B cell (primary cell): ENCODE measurements around the gene CCL26.

ENCODE experiments used
- EZH2 ChIP-seq: IDR thresholded peaks from 2 replicates; pipeline ENCODE4 v1.6.1; 2012; ENCODE audit warnings: borderline replicate concordance, low read depth, mild to moderate bottlenecking, moderate library complexity, low read length; ENCODE audit not compliant: insufficient read depth, poor library complexity, severe bottlenecking
- TF ChIP-seq, protein P1 (sequence below): fragments of 200-600 bp; IDR thresholded peaks from one replicate; pipeline ENCODE4 v1.8.0; 2022; ENCODE audit warnings: antibody characterized with exemption, mild to moderate bottlenecking

DNA sequence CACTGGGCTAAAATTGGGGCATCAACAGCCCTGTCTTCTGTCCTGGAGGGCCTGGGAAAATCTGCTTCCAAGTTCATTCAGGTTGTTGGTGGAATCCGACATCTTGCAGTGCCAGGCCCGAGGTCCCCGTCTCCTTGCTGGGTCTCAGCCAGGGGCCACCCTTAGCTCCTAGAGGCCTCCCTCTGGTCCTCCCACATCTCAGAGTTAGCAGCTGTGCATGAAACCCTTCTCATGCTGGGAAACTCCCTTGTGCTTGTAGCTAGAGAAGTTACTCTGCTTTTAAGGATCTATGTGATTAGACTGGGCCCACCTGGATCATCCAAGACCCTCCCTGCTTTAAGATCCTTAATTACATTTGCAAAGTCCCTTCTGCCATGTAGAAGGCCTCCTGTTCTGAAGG lies 48.6 kb downstream of the CCL26 start:
- TF ChIP-seq, protein P1, sequence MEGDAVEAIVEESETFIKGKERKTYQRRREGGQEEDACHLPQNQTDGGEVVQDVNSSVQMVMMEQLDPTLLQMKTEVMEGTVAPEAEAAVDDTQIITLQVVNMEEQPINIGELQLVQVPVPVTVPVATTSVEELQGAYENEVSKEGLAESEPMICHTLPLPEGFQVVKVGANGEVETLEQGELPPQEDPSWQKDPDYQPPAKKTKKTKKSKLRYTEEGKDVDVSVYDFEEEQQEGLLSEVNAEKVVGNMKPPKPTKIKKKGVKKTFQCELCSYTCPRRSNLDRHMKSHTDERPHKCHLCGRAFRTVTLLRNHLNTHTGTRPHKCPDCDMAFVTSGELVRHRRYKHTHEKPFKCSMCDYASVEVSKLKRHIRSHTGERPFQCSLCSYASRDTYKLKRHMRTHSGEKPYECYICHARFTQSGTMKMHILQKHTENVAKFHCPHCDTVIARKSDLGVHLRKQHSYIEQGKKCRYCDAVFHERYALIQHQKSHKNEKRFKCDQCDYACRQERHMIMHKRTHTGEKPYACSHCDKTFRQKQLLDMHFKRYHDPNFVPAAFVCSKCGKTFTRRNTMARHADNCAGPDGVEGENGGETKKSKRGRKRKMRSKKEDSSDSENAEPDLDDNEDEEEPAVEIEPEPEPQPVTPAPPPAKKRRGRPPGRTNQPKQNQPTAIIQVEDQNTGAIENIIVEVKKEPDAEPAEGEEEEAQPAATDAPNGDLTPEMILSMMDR, result no peak
- no peak for TF ChIP-seq EZH2
